HG02571 (cell line): ENCODE data around the gene MADCAM1.
"Not testable (repeated sequence)": the region's sequence is repeated elsewhere in the genome, so short reads cannot be mapped to it uniquely, and the experiment has no call there.

ENCODE experiments used
- ATAC-seq: cut with Tn5 transposase; IDR thresholded peaks from one replicate; pipeline ENCODE4 v1.9.1; 2021; ENCODE audit warnings: mild to moderate bottlenecking, moderate library complexity; ENCODE audit not compliant: unreplicated experiment

The MADCAM1 gene

GRCh38 chr19:465056-465816 lies 31.1 kb upstream of the MADCAM1 start:
- no peak for ATAC-seq

GRCh38 chr19:467554-467953 lies 28.7 kb upstream of the MADCAM1 start:
- ATAC-seq = no peak

GRCh38 chr19:468587-469256 lies 27.6 kb upstream of the MADCAM1 start:
- no peak for ATAC-seq

- ATAC-seq = no peak
Measured at GRCh38 chr19:469833-470232, 26.5 kb upstream of the MADCAM1 start.

GRCh38 chr19:470701-471100 lies 25.6 kb upstream of the MADCAM1 start:
- no peak for ATAC-seq

GRCh38 chr19:472005-472858 lies 24.1 kb upstream of the MADCAM1 start:
- ATAC-seq = no peak

GRCh38 chr19:474126-475078 lies 21.9 kb upstream of the MADCAM1 start:
- no peak for ATAC-seq

- ATAC-seq = no peak
Measured at GRCh38 chr19:475360-475759, 20.9 kb upstream of the MADCAM1 start.

- no peak for ATAC-seq
Measured at GRCh38 chr19:478236-478903, 17.9 kb upstream of the MADCAM1 start.

- ATAC-seq = no peak
Measured at GRCh38 chr19:478976-479375, 17.3 kb upstream of the MADCAM1 start.

- no peak for ATAC-seq
Measured at GRCh38 chr19:480016-480855, 16.1 kb upstream of the MADCAM1 start.

- ATAC-seq = not testable (repeated sequence)
Measured at GRCh38 chr19:481100-481499, 15.2 kb upstream of the MADCAM1 start.

- ATAC-seq = no peak
Measured at GRCh38 chr19:482186-483041, 13.9 kb upstream of the MADCAM1 start.

- no peak for ATAC-seq
Measured at GRCh38 chr19:483332-484072, 12.8 kb upstream of the MADCAM1 start.

GRCh38 chr19:484494-484893 lies 11.8 kb upstream of the MADCAM1 start:
- no peak for ATAC-seq

- no peak for ATAC-seq
Measured at GRCh38 chr19:485077-485476, 11.2 kb upstream of the MADCAM1 start.

GRCh38 chr19:485583-486236 lies 10.6 kb upstream of the MADCAM1 start:
- ATAC-seq = no peak
